GM12875 (cell line): Measurements from ENCODE around the gene FAH.
"Not testable (repeated sequence)": the region's sequence is repeated elsewhere in the genome, so short reads cannot be mapped to it uniquely, and the experiment has no call there.

Experiments
- H3K4me3 ChIP-seq: one replicate; pipeline ENCODE4 v1.5.1; 2011; ENCODE audit warnings: low read depth, low read length, control low read depth
- CTCF ChIP-seq: IDR thresholded peaks from 2 replicates; pipeline ENCODE4 v1.5.1; 2011; ENCODE audit warnings: low read depth, mild to moderate bottlenecking, control low read depth, inconsistent platforms, low read length, moderate library complexity, borderline replicate concordance; ENCODE audit not compliant: insufficient read depth

The FAH gene

DNA sequence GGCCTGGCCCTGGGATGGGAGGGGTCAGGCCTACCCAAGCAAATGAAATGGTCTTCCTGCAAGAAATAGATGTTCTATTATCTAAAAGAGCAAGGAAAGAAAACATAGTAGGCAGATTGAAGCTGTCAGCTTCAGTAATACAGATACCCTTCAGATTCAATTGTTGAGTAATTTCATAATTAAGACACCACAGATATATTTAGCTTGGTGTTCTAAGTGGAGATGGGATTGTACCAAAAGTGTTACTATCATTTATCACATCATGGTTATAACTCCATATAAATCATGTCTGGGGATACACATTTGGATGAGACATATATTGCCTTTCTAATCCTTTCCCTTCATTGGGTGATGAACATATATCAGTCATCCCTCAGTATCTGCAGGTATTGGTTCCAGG, 41.9 kb upstream of the FAH start:
- no peak for TF ChIP-seq CTCF

DNA sequence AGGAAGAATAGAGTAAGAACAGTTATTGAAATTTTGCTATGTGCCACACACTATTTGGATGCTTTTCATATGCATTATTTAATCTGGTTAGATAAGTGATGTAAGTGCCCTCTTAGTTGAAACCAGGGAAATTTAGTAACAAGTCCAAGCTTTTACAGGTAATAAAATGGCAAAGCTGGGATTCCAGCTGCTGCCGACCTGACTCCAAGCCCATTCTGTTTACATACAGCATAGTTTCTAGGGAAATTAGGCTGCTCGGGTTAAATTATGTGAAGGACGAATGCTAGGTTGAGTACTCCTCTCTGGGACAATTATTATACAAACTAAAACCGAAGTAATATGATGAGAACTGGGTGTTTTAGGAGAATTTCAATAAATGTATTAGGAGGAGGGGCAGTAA, 38.7 kb upstream of the FAH start:
- TF ChIP-seq CTCF: no peak
- no peak overlapping the region for H3K4me3 ChIP-seq

More for the DNA sequence above, 41.9 kb upstream of the FAH start:
- no peak overlapping the region for H3K4me3 ChIP-seq

GRCh38 chr15:80115021-80115420, 37.8 kb upstream of the FAH start:
- TF ChIP-seq CTCF: no peak
- H3K4me3 ChIP-seq: no peak overlapping the region

DNA sequence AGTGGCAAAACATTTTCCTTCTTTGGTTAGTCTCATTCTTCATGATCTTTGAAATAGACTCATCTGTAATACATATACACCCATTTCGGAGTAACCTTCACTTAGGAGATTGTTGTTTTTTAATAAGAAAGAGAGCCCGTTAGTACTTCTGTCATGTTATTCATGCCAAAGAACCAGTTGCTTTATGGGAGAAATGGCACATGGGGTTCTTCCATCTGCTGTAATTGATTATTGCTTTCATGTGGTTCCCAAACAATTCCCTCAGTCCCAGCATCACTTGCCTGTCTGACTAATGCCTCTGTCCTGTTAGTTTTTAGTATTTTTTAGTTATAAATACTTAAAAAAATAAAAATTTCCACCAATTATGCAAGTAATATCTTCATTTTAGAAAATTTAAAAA, 33.8 kb upstream of the FAH start:
- TF ChIP-seq CTCF: no peak
- no peak overlapping the region for H3K4me3 ChIP-seq

GRCh38 chr15:80120636-80121035, 32.2 kb upstream of the FAH start:
- no peak for TF ChIP-seq CTCF

DNA sequence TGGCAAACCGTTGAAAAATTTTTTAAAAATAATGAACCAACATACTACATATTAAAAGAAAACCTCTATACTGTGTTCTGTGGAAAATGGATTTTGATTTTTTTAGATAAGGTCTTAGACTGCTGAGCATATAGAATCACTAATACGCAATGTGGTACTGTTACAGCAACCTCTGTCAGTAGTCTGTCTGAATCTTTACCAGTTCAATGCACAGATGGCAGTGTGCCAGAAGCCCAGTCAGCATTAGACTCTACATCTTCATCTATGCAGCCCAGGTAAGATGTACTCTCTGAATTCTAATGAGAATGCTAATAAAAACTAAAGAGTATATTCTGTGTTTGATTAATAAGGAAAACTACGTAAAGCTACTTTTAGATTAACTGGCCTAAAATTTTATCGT, 31.3 kb upstream of the FAH start:
- no peak overlapping the region for H3K4me3 ChIP-seq
- TF ChIP-seq CTCF: no peak

More at GRCh38 chr15:80120636-80121035, 32.2 kb upstream of the FAH start:
- no peak overlapping the region for H3K4me3 ChIP-seq

DNA sequence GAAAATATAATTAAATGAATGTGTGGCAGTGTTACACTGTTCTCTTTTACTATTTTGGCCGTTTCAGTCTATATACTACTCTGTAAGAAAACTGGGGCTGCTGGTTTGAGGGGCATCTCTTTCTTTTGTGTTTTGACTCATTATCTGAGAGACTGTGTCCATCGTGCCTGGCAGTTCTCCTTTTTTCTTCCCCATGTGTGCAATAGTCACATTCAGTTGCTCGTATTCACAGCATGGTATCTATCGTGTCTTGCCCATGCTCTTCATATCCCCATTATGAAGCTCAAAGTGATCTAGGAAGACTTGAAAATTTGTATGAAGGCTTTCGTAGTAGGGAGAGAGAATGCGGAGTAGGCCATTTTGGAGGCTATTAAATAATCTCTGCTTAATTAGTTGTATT, 29.8 kb upstream of the FAH start:
- TF ChIP-seq CTCF: no peak
- no peak overlapping the region for H3K4me3 ChIP-seq

DNA sequence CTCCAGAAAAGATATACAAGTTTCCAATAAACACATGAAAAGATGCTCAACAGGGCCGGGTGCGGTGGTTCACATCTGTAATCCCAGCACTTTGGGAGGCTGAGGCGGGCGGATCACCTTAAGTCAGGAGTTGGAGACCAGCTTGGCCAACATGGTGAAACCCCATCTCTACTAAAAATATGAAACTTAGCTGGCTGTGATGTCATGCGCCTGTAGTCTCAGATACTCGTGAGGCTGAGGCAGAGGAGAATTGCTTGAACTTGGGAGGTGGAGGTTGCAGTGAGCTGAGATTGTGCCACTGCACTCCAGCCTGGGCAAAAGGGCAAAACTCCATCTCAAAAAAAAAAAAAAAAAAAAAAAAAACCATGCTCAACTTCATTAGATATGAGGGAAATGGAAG, 25.5 kb upstream of the FAH start:
- not testable (repeated sequence) for H3K4me3 ChIP-seq
